HepG2 (cell line): ENCODE data around the gene CCDC142. TPM values are rescaled to one million over a fixed set of nuclear protein-coding genes. Genes with fewer than 3 reads are reported as not detected.

Source experiments
- ATF6 ChIP-seq: sonication (generic); formaldehyde crosslinking; conservative IDR thresholded peaks from 2 replicates; pipeline ENCODE4 v1.4.0; 2020; ENCODE audit warnings: missing genetic modification reagents
- ATF7-NPFF ChIP-seq: sonication (generic); formaldehyde crosslinking; IDR thresholded peaks from 2 replicates; pipeline ENCODE4 v1.8.1; 2023; ENCODE audit warnings: mild to moderate bottlenecking, low read depth, missing genetic modification reagents, moderate library complexity
- CBX2 ChIP-seq, 2 experiments: fragments of 200-600 bp in 1 of 2; sonication (generic); formaldehyde crosslinking in 1 of 2; IDR thresholded peaks; 2 replicates each; pipeline versions ENCODE4 v1.7.0 to v1.8.1; 2018 to 2022; ENCODE audit warnings: low read depth in 2 of 2, low read length in 1 of 2, mild to moderate bottlenecking in 1 of 2, missing genetic modification reagents in 1 of 2
- KDM6A ChIP-seq: IDR thresholded peaks from 2 replicates; pipeline ENCODE4 v1.6.1; 2016; ENCODE audit warnings: low read depth
- RBM22 ChIP-seq: fragments of 200-400 bp; formaldehyde crosslinking; optimal IDR thresholded peaks from 2 replicates; pipeline ENCODE3; 2017; ENCODE audit warnings: mild to moderate bottlenecking, low read length, moderate library complexity
- SP5 ChIP-seq: IDR thresholded peaks from 2 replicates; pipeline ENCODE4 v1.6.1; 2016; ENCODE audit warnings: low read depth, borderline replicate concordance
- ZBTB10 ChIP-seq: sonication (generic); formaldehyde crosslinking; IDR thresholded peaks from 2 replicates; pipeline ENCODE4 v1.4.0; 2020; ENCODE audit warnings: missing genetic modification reagents, borderline replicate concordance
- ZBTB33 ChIP-seq: sonication (generic); formaldehyde crosslinking; IDR thresholded peaks from 2 replicates; pipeline ENCODE4 v1.4.0; 2020; ENCODE audit warnings: missing genetic modification reagents
- ZNF318 ChIP-seq: sonication (generic); formaldehyde crosslinking; IDR thresholded peaks from 2 replicates; pipeline ENCODE4 v1.4.0; 2020; ENCODE audit warnings: mild to moderate bottlenecking, missing genetic modification reagents
- ZSCAN30 ChIP-seq: sonication (generic); formaldehyde crosslinking; IDR thresholded peaks from 2 replicates; pipeline ENCODE4 v1.5.0; 2020; ENCODE audit warnings: mild to moderate bottlenecking, missing genetic modification reagents
- polyA plus RNA-seq, 8 experiments: library from polyadenylated mRNA; depleted of rRNA in 3 of 8; stranded (reverse) in 7 of 8; unstranded in 1 of 8; fragments of >200 nt; fragmentation: Illumina TruSeq in 4 of 8; extraction: Trizol in 4 of 8; gene quantifications; 2 replicates each; pipeline versions ENCODE4 v1.2.1 to v1.2.3, GENCODE V29; 2011 to 2016; ENCODE audit warnings: low read depth in 4 of 8, missing spikeins in 1 of 8, mixed read lengths in 1 of 8; ENCODE audit not compliant: insufficient read depth in 1 of 8
- total RNA-seq, 5 experiments: library from RNA; depleted of rRNA; stranded (reverse); fragments of >200 nt; fragmentation: Illumina TruSeq; extraction: Trizol; gene quantifications; 2 replicates each; pipeline ENCODE4 v1.2.3, GENCODE V29; 2016; ENCODE audit warnings: low read depth in 1 of 5

Gene CCDC142
- total and polyA plus RNA-seq, 2 of the 13 experiments (the other 11 are each of a cell fraction or from before 2014, with no cell fraction given): 14.7 to 30.4 TPM

- TF ChIP-seq ZBTB10 (no peak), ZSCAN30 (CRISPR knock-in tag) (no peak), ZBTB33 (CRISPR knock-in tag) (peak; percentile 13; the same call in 1 of the 2 replicates), CBX2 (IDR thresholded peaks at IDR 0.05; ENCODE audit: low read depth, low read length) (no peak), CBX2 (CRISPR knock-in tag; IDR thresholded peaks at IDR 0.05; ENCODE audit: low read depth) (no peak), ATF6 (CRISPR knock-in tag) (no peak), KDM6A (CRISPR knock-in tag) (no peak), SP5 (CRISPR knock-in tag) (0 out of 2 replicates have a peak, but pooled peaks have one; percentile 30), ATF7-NPFF (CRISPR knock-in tag) (peak; percentile 62; the same call in 1 of the 2 replicates), RBM22 (peak; percentile 84), ZNF318 (no peak)
Observed at GRCh38 chr2:74525717-74526648, 43.2 kb upstream of the CCDC142 start, which contains the start of gene DQX1 (continued).
